Endothelial cell of umbilical vein (primary cell): ENCODE data around the gene SELENOO. TPM values are rescaled to one million over a fixed set of nuclear protein-coding genes. Genes with fewer than 3 reads are reported as not detected.

Experiments
- BruUV-seq: library from RNA; stranded (reverse); fragments of 400-500 nt; replicated peaks from 2 replicates; lab custom pipeline; 2021; lab: Mats Ljungman, UMichigan
- CTCF ChIA-PET: fragments of 300-600, 350-600 bp; sonication (Branson Sonifier 250); formaldehyde crosslinking; loops from one replicate; lab custom pipeline; 2021; ENCODE audit warnings: antibody characterized with exemption, inconsistent platforms; lab: Charles Lee
- POLR2A ChIA-PET: fragments of 300-600, 350-600 bp; sonication (Branson Sonifier 250); formaldehyde crosslinking; loops from one replicate; lab custom pipeline; 2021; ENCODE audit warnings: antibody characterized with exemption, inconsistent platforms; lab: Charles Lee
- DNase-seq: peaks from one replicate; pipeline ENCODE4 v3.0.0-alpha.2; 2011; ENCODE audit warnings: low read depth, low spot score
- FAIRE-seq: peaks from 2 replicates; lab custom pipeline; 2011; peaks lifted over from hg19 to GRCh38; lab: Jason Lieb, UNC
- H2AFZ ChIP-seq: 2 replicates; pipeline ENCODE4 v1.6.0; 2012; ENCODE audit warnings: low read depth, low read length, control low read depth, inconsistent platforms
- H3K27ac ChIP-seq: 2 replicates; pipeline ENCODE4 v1.5.1; 2011; ENCODE audit warnings: low read depth, mild to moderate bottlenecking, control low read depth, low read length, moderate library complexity; ENCODE audit not compliant: insufficient read depth
- H3K27me3 ChIP-seq, 2 experiments: 2 replicates each; pipeline versions ENCODE4 v1.6.0 to v1.6.1; 2011; ENCODE audit warnings: low read length in 2 of 2, mixed read lengths in 1 of 2; ENCODE audit not compliant: control insufficient read depth in 2 of 2, insufficient read depth in 2 of 2
- H3K36me3 ChIP-seq, 2 experiments: 2 replicates in 1 of 2; 3 replicates in 1 of 2; pipeline ENCODE4 v1.5.1; 2011; ENCODE audit warnings: low read length in 2 of 2, mild to moderate bottlenecking in 1 of 2, moderate library complexity in 1 of 2; ENCODE audit not compliant: control insufficient read depth in 2 of 2, insufficient read depth in 2 of 2; ENCODE audit errors: extremely low read depth in 1 of 2
- H3K4me1 ChIP-seq: 3 replicates; pipeline ENCODE4 v1.5.1; 2011; ENCODE audit warnings: mild to moderate bottlenecking, low read length; ENCODE audit not compliant: control insufficient read depth, insufficient read depth; ENCODE audit errors: extremely low read depth
- H3K4me2 ChIP-seq: 2 replicates; pipeline ENCODE4 v1.6.1; 2011; ENCODE audit warnings: low read length, control low read depth, mixed read lengths; ENCODE audit not compliant: insufficient read depth
- H3K4me3 ChIP-seq, 3 experiments: fragments of 200-600 bp in 1 of 3; sonication (generic), shearing (Covaris generic) in 1 of 3; replicated peaks in 1 of 3; 2 replicates each; pipeline ENCODE4 v1.5.1; 2011 to 2016; ENCODE audit warnings: control low read depth in 3 of 3, low read length in 3 of 3, mild to moderate bottlenecking in 2 of 3, inconsistent platforms in 1 of 3, low read depth in 1 of 3, moderate library complexity in 1 of 3; ENCODE audit not compliant: insufficient read depth in 1 of 3
- H3K79me2 ChIP-seq: 2 replicates; pipeline ENCODE4 v1.6.0; 2012; ENCODE audit warnings: low read length, inconsistent platforms; ENCODE audit not compliant: control insufficient read depth, insufficient read depth
- H3K9ac ChIP-seq: replicated peaks from 2 replicates; pipeline ENCODE3; 2011; ENCODE audit warnings: low read length, control low read depth; ENCODE audit not compliant: insufficient read depth; ENCODE audit errors: extremely low read depth
- H3K9me1 ChIP-seq: replicated peaks from 3 replicates; pipeline ENCODE4 v1.6.0; 2011; ENCODE audit warnings: mild to moderate bottlenecking, low read length; ENCODE audit not compliant: control insufficient read depth, insufficient read depth; ENCODE audit errors: extremely low read depth
- H3K9me3 ChIP-seq: replicated peaks from 2 replicates; pipeline ENCODE4 v1.5.1; 2012; ENCODE audit warnings: low read length, inconsistent platforms; ENCODE audit not compliant: control insufficient read depth, insufficient read depth
- H4K20me1 ChIP-seq: replicated peaks from 2 replicates; pipeline ENCODE3; 2011; ENCODE audit warnings: mild to moderate bottlenecking, low read length; ENCODE audit not compliant: control insufficient read depth, insufficient read depth; ENCODE audit errors: extremely low read depth
- CTCF ChIP-seq, 2 donors: IDR thresholded peaks; 1 replicate in 1 of 2; 2 replicates in 1 of 2; pipeline ENCODE4 v1.5.1; 2011; ENCODE audit warnings: low read length in 2 of 2, mild to moderate bottlenecking in 2 of 2, moderate library complexity in 2 of 2, control low read depth in 1 of 2, inconsistent platforms in 1 of 2, low read depth in 1 of 2; ENCODE audit not compliant: insufficient read depth in 1 of 2; ENCODE audit errors: extremely low read depth in 1 of 2
- POLR2A ChIP-seq: IDR thresholded peaks from 2 replicates; pipeline ENCODE4 v1.6.1; 2012; ENCODE audit warnings: low read depth, mild to moderate bottlenecking, control low read depth, low read length
- dilution Hi-C: fragments of 300-500 bp; cut with MboI; formaldehyde crosslinking; loops from one replicate; pipeline ENCODE4 v1.15.0; 2019; ENCODE audit warnings: low sequenced_read_pairs; ENCODE audit not compliant: extremely low pct_ligation_motif_present
- intact Hi-C: fragments of 100-400 bp; cut with micrococcal nuclease; formaldehyde crosslinking; loops from one replicate; pipeline ENCODE4 v1.10.0; 2022
- polyA plus RNA-seq, 4 experiments: library from polyadenylated mRNA; depleted of rRNA in 3 of 4; stranded (reverse) in 3 of 4; unstranded in 1 of 4; fragments of >200 nt; gene quantifications; 2 replicates each; pipeline versions ENCODE4 v1.2.1 to v1.2.3, GENCODE V29; 2011 to 2012; ENCODE audit warnings: missing spikeins in 1 of 4
- total RNA-seq: library from RNA; stranded (reverse); gene quantifications from 2 replicates; pipeline ENCODE4 v1.2.3, GENCODE V29; 2021

SELENOO gene
- total and polyA plus RNA-seq, 2 donors (not counting 3 experiments of a cell fraction or from before 2014, with no cell fraction given): 24.1 to 37.5 TPM

GRCh38 chr22:50190182-50190940 is 10.4 kb upstream of the SELENOO start:
- Histone ChIP-seq H3K27me3 (no peaks in the 10 kb centered on the region), H3K9me3 (no peaks in the 10 kb centered on the region), H4K20me1 (no peaks in the 10 kb centered on the region), H2AFZ (no peak overlapping the region), H3K79me2 (peaks cover 71% of the 10 kb centered on the region), H3K27ac (peak overlapping the region; percentile 19), H3K4me3 (peak overlapping the region in 1 of 3 experiments; percentile 20), H3K36me3 (peaks cover 8% of the 10 kb centered on the region in 2 experiments), H3K4me1 (peaks cover 28% of the 10 kb centered on the region), H3K9me1 (no peaks in the 10 kb centered on the region), H3K9ac (peak overlapping the region; percentile 30), H3K4me2 (peak overlapping the region; percentile 64)
- ChIA-PET CTCF (interaction anchor here (0.7 to 2.2 kb wide), 7 partner anchors 9 to 423 kb away, joined by 3 to 19 read pairs (median 3); no protein-coding TSS in a partner anchor), POLR2A (interaction anchor here (0.7 kb wide), 1 partner anchor 41 kb away, joined by 3 read pairs; no protein-coding TSS in a partner anchor)
- DNase-seq: peak; percentile 46
- dilution Hi-C loops (no loop called here), intact Hi-C loops (loop anchor here (5.0 kb wide), 1 partner anchor 78 kb away; no protein-coding TSS in a partner anchor)
- FAIRE-seq: peak; percentile 76
- TF ChIP-seq CTCF (IDR thresholded peaks at IDR 0.05; ENCODE audit: extremely low read depth in 1 of 2, insufficient read depth in 1 of 2, low read depth in 1 of 2, low read length in 2 of 2): peak; percentile 21 to 48
- TF ChIP-seq POLR2A: no peak
- no TSS peak for BruUV-seq
